ENCODE results near the gene ZFP36L2. TPM values are rescaled to one million over a fixed set of nuclear protein-coding genes. Genes with fewer than 3 reads are reported as not detected.

The ZFP36L2 gene
- total and polyA plus RNA-seq, 9 of the 15 experiments (the other 6 are each of a cell fraction or from before 2014, with no cell fraction given): 4.1 to 60.6 (median 20.3) TPM

GRCh38 chr2:43190311-43191052 is 35.9 kb downstream of the ZFP36L2 start (continued):
- TF ChIP-seq ZBTB5 (IDR thresholded peaks at IDR 0.05): no peak
- TF ChIP-seq EP400 (IDR thresholded peaks at IDR 0.05): no peak
- TF ChIP-seq BRD4 (IDR thresholded peaks at IDR 0.05): no peak
- no peak for TF ChIP-seq IRF1 (CRISPR knock-in tag; IDR thresholded peaks at IDR 0.05; ENCODE audit: borderline replicate concordance)
- no peak for TF ChIP-seq RFX5 (IDR thresholded peaks at IDR 0.05; ENCODE audit: low read depth, low read length)
- no peak for TF ChIP-seq SMAD1 (IDR thresholded peaks at IDR 0.05; ENCODE audit: low read depth, low read length, partially characterized antibody)
- TF ChIP-seq ZBTB1 (CRISPR knock-in tag; IDR thresholded peaks at IDR 0.05; ENCODE audit: borderline replicate concordance, low read depth): no peak
- no peak; the same call in 1 of the 2 replicates for TF ChIP-seq ZNF644 (tag; IDR thresholded peaks at IDR 0.05; ENCODE audit: low read depth)
- TF ChIP-seq TFE3 (CRISPR knock-in tag; IDR thresholded peaks at IDR 0.05): 0 out of 2 replicates have a peak, but pooled peaks have one; percentile 0
- TF ChIP-seq MCM5 (IDR thresholded peaks at IDR 0.05; ENCODE audit: low read depth): no peak
- no peak for TF ChIP-seq GTF2F1 (IDR thresholded peaks at IDR 0.05; ENCODE audit: low read depth, low read length)
- no peak for TF ChIP-seq SNAPC5 (CRISPR knock-in tag; IDR thresholded peaks at IDR 0.05)
- no peak for TF ChIP-seq SIN3B (IDR thresholded peaks at IDR 0.05; ENCODE audit: low read depth)
- TF ChIP-seq ZNF263 (CRISPR knock-in tag; IDR thresholded peaks at IDR 0.05; ENCODE audit: borderline replicate concordance): no peak
- peak in 1 of 2 experiments; percentile 19; a peak in 1 of 4 replicates for TF ChIP-seq RAD21 (CRISPR knock-in tag; conservative IDR thresholded peaks at IDR 0.05 in 1 of 2, IDR thresholded peaks at IDR 0.05 in 1 of 2)
- TF ChIP-seq NEUROD1 (IDR thresholded peaks at IDR 0.05; ENCODE audit: borderline replicate concordance, low read depth, low read length, partially characterized antibody): peak; percentile 79
- peak; percentile 90 for TF ChIP-seq TAL1 (IDR thresholded peaks at IDR 0.05)
- no peak for TF ChIP-seq RBBP5 (IDR thresholded peaks at IDR 0.05; ENCODE audit: borderline replicate concordance, insufficient read depth, low read length, poor library complexity, severe bottlenecking)
- no peak for TF ChIP-seq MCM3 (IDR thresholded peaks at IDR 0.05)
- TF ChIP-seq THRAP3 (IDR thresholded peaks at IDR 0.05; ENCODE audit: borderline replicate concordance): no peak
- TF ChIP-seq ZNF134 (CRISPR knock-in tag; conservative IDR thresholded peaks at IDR 0.05): no peak
- 0 out of 2 replicates have a peak, but pooled peaks have one; percentile 25 for TF ChIP-seq ETS1 (conservative IDR thresholded peaks at IDR 0.05; ENCODE audit: control insufficient read depth, low read depth, low read length)

All from K562 (cell line).